WTC11 (cell line): ENCODE measurements around the gene GMEB2.

Experiments
- TF ChIP-seq, protein P1 (sequence below): sonication (generic); formaldehyde crosslinking; conservative IDR thresholded peaks from 2 replicates; pipeline ENCODE4 v1.8.1; 2022; ENCODE audit warnings: mild to moderate bottlenecking, missing genetic modification reagents
- TF ChIP-seq, protein P2 (sequence below): fragments of 200-600 bp; IDR thresholded peaks from 2 replicates; pipeline ENCODE4 v1.8.0; 2022; ENCODE audit warnings: antibody characterized with exemption

DNA sequence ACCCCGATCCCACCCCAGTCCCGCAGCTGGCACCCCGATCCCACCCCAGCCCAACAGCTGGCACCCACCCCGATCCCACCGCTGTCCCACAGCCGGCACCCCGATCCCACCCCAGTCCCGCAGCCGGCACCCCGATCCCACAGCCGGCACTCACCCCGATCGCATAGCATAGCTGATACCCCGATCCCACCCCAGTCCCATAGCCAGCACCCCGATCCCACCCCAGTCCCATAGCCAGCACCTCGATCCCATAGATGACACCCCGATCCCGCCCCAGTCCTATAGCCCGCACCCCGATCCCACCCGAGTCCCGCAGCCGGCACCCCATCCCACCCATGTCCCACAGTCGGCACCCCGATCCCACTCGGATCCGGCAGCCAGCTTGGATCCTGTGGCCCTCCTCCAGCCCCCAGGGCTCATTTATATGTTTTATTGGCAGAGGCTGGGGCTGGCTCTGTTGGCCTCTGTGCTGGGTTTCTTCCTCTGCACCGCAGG is 897 bp upstream of the GMEB2 start:
- TF ChIP-seq, protein P1, sequence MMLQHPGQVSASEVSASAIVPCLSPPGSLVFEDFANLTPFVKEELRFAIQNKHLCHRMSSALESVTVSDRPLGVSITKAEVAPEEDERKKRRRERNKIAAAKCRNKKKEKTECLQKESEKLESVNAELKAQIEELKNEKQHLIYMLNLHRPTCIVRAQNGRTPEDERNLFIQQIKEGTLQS: no peak
- TF ChIP-seq, protein P2, sequence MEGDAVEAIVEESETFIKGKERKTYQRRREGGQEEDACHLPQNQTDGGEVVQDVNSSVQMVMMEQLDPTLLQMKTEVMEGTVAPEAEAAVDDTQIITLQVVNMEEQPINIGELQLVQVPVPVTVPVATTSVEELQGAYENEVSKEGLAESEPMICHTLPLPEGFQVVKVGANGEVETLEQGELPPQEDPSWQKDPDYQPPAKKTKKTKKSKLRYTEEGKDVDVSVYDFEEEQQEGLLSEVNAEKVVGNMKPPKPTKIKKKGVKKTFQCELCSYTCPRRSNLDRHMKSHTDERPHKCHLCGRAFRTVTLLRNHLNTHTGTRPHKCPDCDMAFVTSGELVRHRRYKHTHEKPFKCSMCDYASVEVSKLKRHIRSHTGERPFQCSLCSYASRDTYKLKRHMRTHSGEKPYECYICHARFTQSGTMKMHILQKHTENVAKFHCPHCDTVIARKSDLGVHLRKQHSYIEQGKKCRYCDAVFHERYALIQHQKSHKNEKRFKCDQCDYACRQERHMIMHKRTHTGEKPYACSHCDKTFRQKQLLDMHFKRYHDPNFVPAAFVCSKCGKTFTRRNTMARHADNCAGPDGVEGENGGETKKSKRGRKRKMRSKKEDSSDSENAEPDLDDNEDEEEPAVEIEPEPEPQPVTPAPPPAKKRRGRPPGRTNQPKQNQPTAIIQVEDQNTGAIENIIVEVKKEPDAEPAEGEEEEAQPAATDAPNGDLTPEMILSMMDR: no peak
